HG03521 (cell line): ENCODE results near the gene MN1.

Source experiments
- ATAC-seq: cut with Tn5 transposase; IDR thresholded peaks from one replicate; pipeline ENCODE4 v1.9.1; 2021; ENCODE audit warnings: mild to moderate bottlenecking, moderate library complexity; ENCODE audit not compliant: unreplicated experiment

The MN1 gene

DNA sequence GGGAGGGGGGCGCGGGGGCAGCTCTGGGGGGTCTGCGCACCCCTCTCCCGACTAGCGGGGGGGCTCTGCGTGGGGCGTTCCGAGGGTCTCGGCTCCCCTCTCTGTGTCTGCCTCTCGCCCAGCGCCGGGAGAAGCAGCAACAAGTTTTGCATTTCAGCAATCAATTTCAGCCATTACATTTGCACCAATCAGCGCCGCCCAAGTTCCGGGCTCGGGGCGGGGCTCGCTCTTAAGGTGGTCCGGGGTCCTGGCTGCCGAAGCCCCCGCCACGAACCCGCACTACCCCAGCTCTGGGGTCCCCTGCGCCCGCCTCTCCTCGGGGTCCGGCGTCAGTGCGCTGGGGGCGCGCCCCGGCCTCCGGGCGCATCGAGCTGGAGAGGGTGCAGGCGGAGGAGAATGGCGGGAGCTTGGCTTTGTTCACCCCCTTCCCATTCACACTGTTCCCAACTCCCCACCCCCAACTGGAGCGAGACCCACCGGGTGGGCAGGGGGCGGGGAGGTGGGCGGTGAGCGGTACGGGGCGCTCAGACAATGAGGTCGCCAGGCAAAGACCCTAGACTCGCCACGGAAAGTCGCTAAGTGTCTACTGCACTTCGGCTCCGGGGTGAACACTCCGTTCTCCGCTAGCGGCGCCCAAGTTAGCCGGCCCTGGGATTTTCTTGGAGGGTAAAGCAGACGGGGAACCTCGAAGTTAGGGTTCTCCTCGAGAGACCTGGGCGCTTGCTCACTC is at the start of gene MN1:
MN1 (minus strand) TSS at position 141 of the 730 bp plus-strand sequence. CDS start 1,213 bp downstream, outside the sequence.
- ATAC-seq: no peak

DNA sequence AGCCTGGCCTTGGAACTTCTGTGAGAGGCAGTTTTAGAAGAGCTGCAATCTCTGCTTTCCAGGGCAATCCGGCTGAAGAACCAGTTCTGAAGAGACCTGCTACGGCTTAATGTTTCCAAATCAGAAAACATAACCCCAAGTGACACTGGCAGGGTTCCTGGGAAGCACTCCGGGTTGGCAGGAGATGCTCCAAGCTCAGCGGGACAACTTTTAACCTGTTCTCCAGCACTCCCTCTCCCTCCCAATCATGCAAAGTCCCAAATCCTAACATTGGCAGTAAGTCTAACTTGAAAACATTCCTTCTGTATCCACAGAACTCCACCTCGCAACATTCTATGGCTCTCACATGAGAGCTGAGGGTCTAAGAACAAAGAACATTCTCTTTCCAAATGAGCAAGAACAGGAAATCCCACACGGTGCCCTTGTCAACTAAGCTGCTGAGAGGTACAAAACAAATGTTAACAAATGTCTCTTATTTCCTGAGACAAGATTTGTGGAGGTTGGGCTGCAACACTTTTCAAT is 48.5 kb upstream of the MN1 start:
- ATAC-seq: no peak

DNA sequence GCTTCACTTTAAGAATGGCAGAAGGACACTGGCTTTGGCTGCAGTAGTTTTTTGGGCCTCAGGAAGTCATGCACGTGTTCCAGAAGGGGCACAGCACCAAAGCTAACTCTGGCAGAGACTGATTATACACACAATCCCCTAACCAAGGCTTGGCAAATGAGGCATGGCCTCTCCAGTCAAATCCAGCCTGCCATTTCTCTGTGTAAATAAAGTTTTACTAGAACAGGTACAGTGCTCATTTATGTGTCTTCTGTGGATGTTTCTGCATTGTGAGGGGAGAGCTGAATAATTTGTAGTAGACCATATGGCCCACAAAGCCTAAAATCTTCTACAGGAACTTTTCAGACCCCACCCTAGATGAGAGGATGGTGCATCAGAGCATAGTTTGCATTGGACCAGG is 46.4 kb upstream of the MN1 start:
- no peak for ATAC-seq

DNA sequence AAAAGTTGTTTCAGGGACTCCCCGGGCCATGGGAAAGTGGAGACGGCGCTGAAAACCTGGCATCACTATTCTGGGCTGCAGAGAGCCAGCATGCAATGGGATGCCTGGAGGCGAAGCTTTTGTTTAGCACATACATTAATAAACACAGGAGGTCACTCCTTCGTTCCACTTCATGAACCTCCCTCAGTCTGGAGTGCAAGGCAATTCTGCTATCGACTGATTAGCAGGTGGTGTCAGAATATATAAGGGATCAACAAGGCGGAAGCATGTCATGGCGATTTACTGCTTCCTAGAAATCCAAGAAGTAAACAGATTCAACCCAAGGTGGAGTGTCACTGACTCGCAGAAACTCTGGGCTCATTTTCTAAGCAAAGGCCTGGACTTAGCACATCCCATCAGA is 45.4 kb upstream of the MN1 start:
- no peak for ATAC-seq

DNA sequence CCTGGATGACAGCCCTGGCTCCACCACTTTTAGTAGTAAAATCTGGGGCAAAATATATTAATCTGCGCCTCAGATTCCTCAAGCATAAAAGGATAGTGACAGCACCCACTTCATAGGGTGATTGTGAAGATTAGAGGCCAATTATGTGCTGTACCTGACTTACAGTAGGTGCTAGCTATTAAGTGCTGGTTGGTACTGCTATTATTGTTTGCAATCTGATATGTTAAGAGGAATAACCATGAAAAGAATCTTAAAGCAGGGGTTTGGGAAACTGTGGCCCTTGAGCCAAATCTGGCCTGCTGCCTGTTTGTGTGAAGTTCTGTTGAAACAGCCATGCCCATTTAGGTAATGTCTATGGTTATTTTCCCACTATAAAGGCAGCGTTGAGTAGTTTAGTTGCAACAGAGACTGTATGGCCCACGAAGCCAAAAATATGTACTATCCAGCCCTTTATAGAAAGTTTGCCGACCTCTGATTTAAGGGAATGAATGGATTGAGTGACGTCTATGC is 44.7 kb upstream of the MN1 start:
- ATAC-seq: no peak

DNA sequence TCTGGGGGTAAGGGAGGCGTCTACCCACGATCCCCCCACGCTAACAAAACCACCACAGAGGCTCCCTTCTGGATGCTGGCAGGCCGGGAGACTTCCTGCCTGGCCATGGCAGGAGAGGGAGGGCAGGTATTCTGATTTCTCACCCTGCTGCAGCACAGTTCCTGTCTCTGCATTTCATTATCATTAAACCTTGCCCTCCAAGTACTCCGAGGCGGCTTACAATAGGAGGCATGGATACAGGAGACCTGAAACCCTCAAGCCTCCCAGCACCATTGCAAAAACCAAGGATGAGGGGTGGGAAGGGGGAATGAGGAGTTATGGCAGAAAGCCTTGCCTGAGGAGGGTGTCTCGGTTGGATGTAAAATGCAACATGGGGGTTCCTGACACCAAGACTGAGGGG is 44.1 kb upstream of the MN1 start:
- ATAC-seq: no peak

DNA sequence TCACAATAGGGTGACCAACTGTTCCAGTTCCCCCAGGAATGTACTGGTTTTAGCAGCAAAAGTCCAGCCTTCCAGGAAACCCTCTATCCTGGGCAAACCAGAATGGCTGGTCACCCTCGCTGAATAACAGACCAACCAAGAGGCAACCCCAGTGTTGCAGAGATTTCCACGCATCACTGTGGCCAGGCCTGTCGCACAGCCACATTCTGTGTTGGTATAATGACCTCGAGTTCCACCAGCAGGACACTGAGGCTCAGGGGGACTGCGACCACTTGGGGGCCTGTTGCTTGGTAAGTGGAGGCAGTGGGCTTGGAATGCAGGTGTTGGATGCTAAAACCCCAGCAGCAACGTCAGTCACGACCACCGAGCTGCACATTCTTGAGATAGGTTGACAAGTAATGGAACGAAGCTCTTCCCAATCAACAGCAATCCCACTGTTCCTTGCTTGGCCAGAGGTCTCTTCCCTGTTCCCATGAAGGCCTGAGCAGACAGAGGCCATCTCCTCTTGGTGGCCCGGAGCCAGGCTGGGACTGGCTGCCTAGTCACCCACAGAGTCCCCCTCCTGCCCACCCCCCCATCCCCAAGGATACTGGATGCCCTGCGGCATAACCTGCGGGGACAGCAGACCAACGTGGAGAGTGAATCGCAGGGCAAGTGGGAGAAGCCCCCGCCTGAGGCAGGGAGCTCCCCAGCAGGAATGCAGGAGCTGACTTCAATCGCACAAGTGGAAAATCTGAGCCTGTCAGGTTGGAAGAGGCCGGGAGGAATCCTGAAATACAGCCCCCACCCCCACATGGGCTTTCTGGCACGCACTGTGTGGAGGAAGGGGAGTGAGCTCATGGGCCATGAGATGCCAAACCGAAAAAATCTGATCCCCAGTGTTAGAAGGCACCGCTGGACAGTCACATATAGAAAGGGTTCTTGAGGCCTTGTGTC is 43.4 kb upstream of the MN1 start:
- no peak for ATAC-seq

DNA sequence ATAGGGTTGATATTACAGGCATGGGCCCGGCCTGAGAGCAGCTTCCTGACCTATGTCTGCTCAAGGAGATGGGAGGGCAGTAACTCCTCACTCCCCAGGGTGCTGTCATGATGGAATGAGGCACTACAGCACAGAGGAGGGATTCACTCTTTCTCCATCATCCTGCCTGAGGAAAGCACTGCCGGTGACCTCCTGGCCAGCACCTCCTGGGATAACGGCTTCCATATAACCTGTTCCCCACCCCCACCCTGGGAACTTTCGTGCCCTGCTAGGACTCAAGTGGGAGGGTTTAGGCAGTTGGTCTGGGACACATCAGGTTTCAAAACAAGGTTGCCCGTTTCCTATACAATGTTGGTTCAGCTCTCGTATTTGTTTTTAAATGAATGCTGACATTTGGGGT is 42.7 kb upstream of the MN1 start:
- ATAC-seq: no peak

DNA sequence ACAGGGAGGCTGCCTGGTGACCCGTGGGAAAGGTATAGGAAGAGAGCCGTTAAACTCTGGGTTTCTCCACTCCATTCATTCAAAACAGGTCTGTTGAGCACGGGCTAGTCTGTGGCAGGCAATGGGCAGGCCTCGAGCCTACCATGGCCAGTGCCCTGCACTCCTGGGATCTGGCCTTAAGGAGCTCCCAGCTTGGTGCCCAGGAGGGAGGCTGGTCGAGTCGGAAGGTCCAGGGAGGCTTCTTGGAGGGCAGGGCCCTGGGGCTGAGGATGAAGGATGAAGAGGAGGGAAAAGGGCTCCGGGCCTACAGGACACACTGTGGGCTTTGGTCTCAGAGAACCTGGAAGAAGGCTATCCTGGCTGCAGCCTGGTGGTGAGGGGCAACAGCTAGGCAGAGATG is 41.9 kb upstream of the MN1 start:
- ATAC-seq: no peak

DNA sequence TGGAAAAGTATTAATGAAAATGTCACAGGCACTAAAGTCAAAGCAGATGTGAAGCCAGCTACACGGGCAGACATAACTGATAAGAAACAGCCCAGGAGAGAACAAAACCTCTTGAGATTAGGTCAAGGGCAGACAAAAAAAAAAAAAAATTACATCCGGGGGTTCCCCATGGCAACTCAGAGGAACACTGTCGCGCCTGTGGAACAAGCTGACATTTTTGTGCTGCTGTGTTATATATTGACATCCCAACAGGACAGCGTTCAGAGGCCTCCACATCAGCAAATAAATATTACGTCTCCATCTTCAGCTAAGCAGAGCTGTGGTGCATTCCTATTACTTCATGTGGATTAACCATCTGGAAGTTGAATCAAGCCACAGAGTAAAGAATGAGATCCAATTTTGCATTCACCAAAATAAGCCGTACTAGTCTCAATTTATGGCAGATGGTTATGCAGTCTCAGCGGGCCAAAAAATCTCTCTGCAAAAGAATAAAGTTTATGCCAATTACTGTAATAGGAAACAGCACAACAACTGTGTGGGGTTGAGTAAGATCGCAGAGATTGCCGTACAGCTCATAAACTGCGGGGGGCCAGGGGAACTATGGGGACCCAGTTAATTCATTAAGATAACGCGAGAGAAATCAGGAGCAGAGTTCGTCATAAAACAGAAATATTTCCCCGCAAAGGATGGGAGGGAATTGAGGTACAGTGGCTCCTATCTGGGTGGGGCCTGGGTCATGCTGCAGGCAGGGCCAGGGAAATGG is 41.3 kb upstream of the MN1 start:
- ATAC-seq: no peak

DNA sequence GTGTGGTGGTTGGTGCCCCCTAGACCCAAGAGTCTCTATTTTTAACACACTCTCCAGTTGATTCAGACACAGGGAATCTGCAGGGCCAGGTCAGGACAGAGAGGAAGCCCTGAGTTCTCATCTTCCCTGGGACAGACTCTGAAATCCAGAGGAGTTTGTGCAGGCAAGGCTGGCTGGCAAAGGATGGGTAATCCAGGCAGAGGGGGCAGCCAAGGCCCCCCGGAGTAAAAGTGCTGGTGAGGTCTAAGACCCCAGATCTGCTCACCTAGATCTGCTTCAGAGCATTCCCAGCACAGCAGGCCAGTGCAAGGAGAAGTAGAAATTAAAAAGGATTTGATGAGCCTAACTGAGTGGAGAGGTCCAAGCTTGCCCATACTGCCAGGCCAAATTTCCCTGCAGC is 40.6 kb upstream of the MN1 start:
- no peak for ATAC-seq

DNA sequence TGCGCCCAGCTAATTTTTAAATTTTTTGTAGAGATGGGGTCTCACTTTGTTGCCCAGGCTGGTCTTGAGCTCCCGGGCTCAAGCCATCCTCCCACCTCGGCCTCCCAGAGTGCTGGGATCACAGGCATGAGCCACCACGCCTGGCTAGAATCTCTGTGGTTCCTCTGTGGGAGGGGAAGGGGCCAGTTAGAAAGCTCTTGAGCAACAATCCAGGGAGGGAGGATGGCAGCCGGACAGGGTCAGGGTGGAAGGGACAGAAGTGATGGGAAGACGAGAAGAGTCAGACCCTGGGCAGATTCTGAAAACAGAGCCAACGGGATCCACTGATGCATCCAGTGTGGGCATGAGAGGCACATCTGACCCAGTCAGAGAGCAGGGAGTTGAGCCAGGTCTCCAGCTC is 38.9 kb upstream of the MN1 start:
- no peak for ATAC-seq

DNA sequence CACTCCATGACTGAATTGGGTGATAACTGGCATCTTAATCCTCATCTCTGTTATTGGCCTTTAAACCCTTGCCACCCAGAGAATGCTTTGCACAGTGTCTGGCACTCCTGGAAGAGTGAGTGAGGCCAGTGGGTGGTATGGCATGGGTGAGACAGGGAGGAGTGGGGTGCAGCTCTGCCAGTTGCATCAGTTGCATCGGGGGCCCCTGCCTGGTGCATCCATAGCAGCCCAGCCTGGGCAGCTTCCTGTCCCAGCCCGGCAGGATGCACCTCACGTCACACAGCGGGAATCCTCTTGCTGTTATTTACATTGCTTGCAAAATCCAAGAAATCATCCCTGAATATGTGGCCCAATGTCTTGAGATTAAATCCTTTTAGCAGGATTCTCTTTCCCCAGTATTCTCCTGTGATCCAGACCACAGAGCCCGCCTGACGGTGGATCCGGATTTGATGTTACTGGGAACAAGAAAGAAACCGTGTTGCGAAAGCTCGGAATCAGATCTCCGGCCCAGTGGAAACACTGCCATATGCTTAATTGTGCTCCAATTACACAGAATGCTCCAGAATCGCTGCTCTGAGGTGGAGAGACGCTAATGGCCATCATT is 37.6 kb upstream of the MN1 start:
- ATAC-seq: no peak

DNA sequence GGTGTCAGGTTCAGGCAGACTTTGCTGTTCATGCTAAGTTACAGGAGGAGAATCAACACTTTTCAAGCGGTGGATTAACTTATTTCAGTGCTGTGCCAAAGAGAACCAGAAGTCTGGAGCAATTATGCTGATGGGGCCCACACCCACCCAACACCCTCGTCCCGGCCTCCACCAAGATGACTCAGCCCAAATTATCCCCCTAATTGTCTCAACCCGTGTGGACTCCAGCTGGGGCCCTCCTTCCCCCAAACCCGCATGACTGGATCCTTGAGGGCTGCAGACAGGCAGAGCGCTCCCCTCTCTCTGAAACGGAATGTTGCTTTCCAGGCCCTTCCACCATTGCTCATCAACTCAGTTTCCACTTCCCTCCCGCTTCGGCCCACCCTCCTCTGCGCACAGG is 34.6 kb upstream of the MN1 start:
- no peak for ATAC-seq

DNA sequence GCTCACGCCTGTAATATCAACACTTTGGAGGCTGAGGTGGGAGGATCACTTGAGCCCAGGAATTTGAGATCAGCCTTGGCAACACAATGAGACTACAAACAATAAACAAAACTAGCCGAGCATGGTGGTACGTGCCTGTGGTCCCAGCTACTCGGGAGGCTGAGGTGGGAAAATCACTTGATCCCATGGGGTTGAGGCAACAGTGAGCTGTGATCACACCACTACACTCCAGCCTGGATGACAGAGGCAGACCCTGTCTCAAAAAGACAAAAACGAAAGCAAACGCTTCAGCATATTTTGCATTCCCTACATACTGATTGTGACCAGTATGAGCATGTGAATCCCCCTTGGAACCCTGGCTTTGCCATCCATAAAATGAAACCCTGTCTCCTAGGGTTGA is 33.9 kb upstream of the MN1 start:
- ATAC-seq: no peak

DNA sequence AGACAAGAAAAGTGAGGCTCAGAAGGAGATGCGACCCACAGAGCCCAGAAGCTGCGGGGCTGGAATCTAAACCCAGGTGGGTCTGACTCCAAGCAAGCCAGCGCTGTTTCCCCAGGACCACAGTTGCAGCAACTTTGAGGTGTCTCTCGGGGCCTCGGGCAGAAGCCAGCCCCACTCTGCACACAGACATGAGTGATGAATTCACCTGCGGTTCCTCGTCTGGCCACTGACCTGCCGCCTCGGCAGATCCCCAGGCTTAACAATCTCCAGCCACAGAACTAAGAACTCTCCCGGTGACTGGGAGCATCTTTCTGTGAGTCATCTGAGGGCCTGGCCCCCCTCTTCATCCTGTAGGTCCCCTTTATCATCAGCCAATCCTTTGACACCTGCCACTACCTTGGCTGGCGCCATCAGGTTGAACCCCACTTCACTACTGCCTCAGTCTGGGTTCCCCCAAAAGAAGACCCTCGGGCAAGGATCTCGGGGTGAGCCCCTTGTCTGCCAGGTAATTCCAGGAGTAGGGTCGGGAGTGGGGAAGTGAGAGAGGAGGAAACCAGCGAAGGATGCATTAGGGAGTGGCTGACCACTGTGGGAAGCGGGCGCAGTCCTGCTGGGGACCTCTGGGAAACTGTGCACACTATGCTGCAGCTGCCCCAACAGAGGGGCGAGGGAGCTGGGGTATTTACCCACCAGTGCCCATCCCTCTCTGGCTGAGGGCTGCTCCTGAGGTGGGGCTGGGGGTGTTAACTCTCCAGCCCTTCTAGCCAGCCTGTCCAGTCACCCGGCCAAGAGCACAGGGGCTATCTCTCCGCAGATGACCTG is 33.0 kb upstream of the MN1 start:
- no peak for ATAC-seq

DNA sequence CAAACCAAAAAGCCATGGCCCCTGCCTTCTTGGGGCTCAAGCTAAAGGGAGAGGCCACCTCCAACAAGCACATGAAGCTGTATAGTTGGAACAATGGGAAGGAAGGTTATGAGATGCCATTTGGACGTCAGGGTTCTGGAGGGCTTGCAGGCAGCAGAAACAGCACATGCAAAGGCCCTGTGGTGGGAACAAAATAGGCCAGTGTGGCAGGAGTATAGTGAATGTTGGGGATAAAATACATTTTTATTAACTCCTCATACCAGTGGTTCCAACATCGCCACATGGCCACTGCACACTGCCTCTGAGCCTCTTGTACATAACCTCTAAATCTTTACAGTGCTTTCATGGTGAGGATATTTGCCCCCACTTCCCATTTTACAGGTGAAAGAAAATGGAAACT is 32.2 kb upstream of the MN1 start:
- no peak for ATAC-seq

DNA sequence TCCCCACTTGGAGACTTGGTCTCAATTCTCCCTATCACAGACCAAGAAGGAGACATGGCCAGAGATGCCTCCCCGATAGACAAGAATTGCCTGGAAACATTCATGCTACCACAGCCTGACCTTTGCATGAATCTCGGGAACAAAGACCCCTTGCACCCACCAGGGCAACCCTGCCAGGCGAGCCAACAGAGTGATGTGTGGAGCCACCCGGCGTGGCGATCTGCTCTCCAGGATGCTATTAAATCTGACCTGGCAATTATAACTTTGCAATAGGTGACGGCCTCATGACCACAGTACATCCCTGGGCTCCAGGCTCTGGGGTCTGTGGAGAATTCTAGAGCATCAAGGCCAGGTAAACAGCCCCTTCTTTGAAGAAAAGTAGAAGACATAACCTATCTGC is 31.1 kb upstream of the MN1 start:
- ATAC-seq: no peak

DNA sequence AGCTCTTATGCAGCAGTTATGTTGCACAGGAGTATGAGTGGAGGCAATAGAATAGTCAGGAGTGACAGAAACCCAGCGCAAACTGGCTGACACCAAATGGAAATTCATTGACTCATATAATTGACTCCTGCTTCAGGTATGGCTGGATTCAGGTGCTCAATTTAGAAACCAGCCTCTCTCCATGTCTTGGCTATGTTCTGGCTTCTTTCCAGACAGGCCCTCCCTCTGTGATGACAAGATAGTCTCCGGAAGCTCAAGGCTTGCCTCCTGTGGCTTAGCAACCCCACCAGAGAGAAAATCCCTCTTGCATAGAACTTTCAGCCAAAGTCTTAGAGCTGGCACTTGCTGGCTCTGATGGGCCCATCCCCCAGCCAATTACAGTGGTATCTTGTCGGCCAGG is 28.1 kb upstream of the MN1 start:
- no peak for ATAC-seq
